HG02973 (cell line): ENCODE measurements around the gene ZSCAN32.

ENCODE experiments used
- ATAC-seq: cut with Tn5 transposase; IDR thresholded peaks from one replicate; pipeline ENCODE4 v1.9.1; 2021; ENCODE audit warnings: moderate library complexity; ENCODE audit not compliant: unreplicated experiment

Gene ZSCAN32

DNA sequence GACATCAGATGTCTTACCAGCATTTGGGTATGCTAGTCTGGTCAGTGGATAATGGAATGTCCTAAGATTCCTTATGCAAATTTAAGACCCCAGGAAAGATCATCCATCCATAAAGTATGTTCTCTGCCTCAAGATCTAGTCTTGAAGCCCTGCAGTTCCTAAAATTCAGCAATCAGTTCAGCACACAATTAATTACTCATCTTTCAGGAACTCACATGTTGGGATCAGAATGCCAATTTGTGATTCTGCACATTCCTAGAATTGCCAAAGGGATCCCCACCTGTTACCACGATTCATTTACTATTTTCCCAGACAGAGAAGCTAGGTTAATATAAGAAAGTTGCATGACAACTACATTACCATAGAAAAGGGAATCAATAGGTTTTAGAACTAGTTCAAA is 41.9 kb downstream of the ZSCAN32 start:
- ATAC-seq = no peak

DNA sequence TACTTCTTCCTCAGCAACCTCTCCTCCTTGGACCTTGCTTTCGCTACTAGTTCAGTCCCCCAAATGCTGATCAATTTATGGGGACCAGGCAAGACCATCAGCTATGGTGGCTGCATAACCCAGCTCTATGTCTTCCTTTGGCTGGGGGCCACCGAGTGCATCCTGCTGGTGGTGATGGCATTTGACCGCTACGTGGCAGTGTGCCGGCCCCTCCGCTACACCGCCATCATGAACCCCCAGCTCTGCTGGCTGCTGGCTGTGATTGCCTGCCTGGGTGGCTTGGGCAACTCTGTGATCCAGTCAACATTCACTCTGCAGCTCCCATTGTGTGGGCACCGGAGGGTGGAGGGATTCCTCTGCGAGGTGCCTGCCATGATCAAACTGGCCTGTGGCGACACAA is 44.7 kb downstream of the ZSCAN32 start:
- ATAC-seq = no peak

DNA sequence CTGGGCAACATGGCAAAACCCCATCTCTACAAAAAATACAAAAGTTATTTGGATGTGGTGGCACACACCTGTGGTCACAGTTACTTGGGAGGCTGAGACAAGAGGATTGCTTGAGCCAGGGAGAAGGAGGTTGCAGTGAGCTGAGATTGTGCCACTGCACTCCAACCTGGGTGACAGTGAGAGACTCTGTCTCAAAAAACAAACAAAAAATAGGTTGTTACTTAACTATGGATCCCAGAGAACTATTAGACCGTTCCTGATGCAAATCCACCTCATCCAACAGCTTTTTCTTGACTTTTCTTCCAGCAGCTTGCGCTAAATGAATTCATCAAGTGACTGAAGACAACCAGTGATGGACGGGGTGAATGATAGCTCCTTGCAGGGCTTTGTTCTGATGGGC is 45.2 kb downstream of the ZSCAN32 start, which contains the start of gene OR2C1:
Gene OR2C1 (plus strand): TSS at position 301 of the 400 bp plus-strand sequence. CDS start 52 bp downstream, at position 353.
- ATAC-seq = no peak

DNA sequence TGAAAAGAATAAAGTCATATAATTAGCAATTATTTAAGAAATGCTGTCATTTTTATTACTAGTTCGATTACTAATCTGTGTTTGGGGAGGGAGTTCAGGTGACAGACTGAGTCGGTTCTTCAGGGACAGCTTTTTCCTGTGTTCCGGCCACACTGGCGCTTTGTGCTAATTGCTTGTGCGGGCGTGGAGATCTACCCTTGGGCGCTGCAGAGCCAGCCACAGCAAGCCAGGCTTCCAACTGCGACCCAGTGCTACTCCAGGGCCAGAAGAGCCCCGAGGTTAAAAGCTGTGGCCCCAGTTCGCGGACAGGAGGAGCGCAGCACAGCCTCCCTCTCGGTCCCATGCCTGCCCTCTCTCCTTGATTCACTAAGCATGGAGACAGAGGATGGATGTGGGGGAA is 51.6 kb downstream of the ZSCAN32 start:
- ATAC-seq = no peak

GRCh38 chr16:3348547-3349167 is 52.1 kb downstream of the ZSCAN32 start:
- ATAC-seq = no peak

GRCh38 chr16:3347586-3347985 is 53.2 kb downstream of the ZSCAN32 start:
- no peak for ATAC-seq

DNA sequence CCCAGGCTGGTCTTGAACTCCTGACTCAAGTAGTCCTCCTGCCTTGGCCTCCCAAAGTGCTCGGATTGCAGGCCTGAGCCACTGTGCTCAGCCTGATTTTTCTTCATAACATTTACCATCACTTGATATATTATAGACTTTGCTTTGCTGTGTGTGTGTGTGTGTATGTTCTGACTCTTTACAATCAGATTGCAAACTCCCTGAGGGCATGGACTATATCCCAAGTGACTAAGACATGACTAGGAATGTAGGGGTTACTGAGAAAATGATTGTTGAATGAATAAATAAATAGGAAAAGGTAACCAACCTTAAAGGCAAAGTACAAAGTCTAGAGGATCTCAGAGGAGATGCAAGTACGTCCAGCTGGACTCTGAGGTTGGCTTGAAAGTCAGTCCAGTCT is 54.8 kb downstream of the ZSCAN32 start:
- no peak for ATAC-seq
